Stimulated activated memory B cell treated with anti-CD40 and anti-IgM and Interleukin-4, amounts not matched to agents 10 μg/mL and 1 μg/mL and 100 μg/mL, for 72 hours (primary cell): Measurements from ENCODE around the gene PSME3.
"Not testable (repeated sequence)": the region's sequence is repeated elsewhere in the genome, so short reads cannot be mapped to it uniquely, and the experiment has no call there.

Experiments
- ATAC-seq: fragments of 150-1000 bp; cut with Tn5 transposase; 2 replicates; pipeline ENCODE4 v1.10.0; 2021
- H3K27ac Mint-ChIP-seq: one replicate; pipeline ENCODE4 v1.8.0; 2022; ENCODE audit warnings: mild to moderate bottlenecking, mixed read lengths
- H3K27me3 Mint-ChIP-seq: one replicate; pipeline ENCODE4 v1.8.0; 2022; ENCODE audit warnings: mixed read lengths
- H3K36me3 Mint-ChIP-seq: one replicate; pipeline ENCODE4 v1.8.0; 2022; ENCODE audit warnings: mixed read lengths
- H3K4me1 Mint-ChIP-seq: one replicate; pipeline ENCODE4 v1.8.0; 2022; ENCODE audit warnings: mixed read lengths
- H3K4me3 Mint-ChIP-seq: one replicate; pipeline ENCODE4 v1.8.0; 2022; ENCODE audit warnings: mild to moderate bottlenecking, moderate library complexity, mixed read lengths
- H3K9me3 Mint-ChIP-seq: one replicate; pipeline ENCODE4 v1.8.0; 2022; ENCODE audit warnings: mixed read lengths

The PSME3 gene

GRCh38 chr17:42841975-42842685 lies 8.9 kb downstream of the PSME3 start:
- no peak overlapping the region for H3K27ac Mint-ChIP-seq
- ATAC-seq: no peak
- peaks cover 10% of the 10 kb centered on the region for H3K4me1 Mint-ChIP-seq
- H3K9me3 Mint-ChIP-seq: no peaks in the 10 kb centered on the region
- H3K4me3 Mint-ChIP-seq: no peak overlapping the region
- no peaks in the 10 kb centered on the region for H3K27me3 Mint-ChIP-seq
- H3K36me3 Mint-ChIP-seq: peaks cover 71% of the 10 kb centered on the region

- peaks cover 10% of the 10 kb centered on the region for H3K4me1 Mint-ChIP-seq
- no peaks in the 10 kb centered on the region for H3K9me3 Mint-ChIP-seq
- H3K27me3 Mint-ChIP-seq: no peaks in the 10 kb centered on the region
- no peak for ATAC-seq
- H3K36me3 Mint-ChIP-seq: peaks cover 60% of the 10 kb centered on the region
- no peak overlapping the region for H3K27ac Mint-ChIP-seq
- H3K4me3 Mint-ChIP-seq: no peak overlapping the region
Observed at GRCh38 chr17:42843358-42843934, 10.2 kb downstream of the PSME3 start.

GRCh38 chr17:42844271-42844670 lies 11.1 kb downstream of the PSME3 start, which contains the start of gene AOC2:
Gene AOC2 (plus strand): TSS chr17:42844580. CDS start chr17:42844627, 47 bp downstream.
- Mint-ChIP-seq H3K27me3 (no peaks in the 10 kb centered on the region), H3K4me1 (peaks cover 10% of the 10 kb centered on the region), H3K36me3 (peaks cover 52% of the 10 kb centered on the region), H3K4me3 (no peak within 1 kb of the TSS), H3K9me3 (no peaks in the 10 kb centered on the region), H3K27ac (no peak within 1 kb of the TSS)
- no peak for ATAC-seq

- no peaks in the 10 kb centered on the region for H3K9me3 Mint-ChIP-seq
- no peak overlapping the region for H3K27ac Mint-ChIP-seq
Observed at GRCh38 chr17:42844761-42845555, 11.8 kb downstream of the PSME3 start.

GRCh38 chr17:42845556-42845917 lies 12.3 kb downstream of the PSME3 start:
- Mint-ChIP-seq H3K36me3 (peaks cover 47% of the 10 kb centered on the region), H3K27me3 (no peaks in the 10 kb centered on the region), H3K4me3 (no peak overlapping the region), H3K27ac (peak overlapping the region; percentile 50), H3K4me1 (peaks cover 10% of the 10 kb centered on the region), H3K9me3 (no peaks in the 10 kb centered on the region)
- ATAC-seq: no peak

More at GRCh38 chr17:42844761-42845555, 11.8 kb downstream of the PSME3 start:
- peaks cover 10% of the 10 kb centered on the region for H3K4me1 Mint-ChIP-seq
- H3K4me3 Mint-ChIP-seq: no peak overlapping the region
- H3K27me3 Mint-ChIP-seq: no peaks in the 10 kb centered on the region
- peak; percentile 35 for ATAC-seq
- peaks cover 47% of the 10 kb centered on the region for H3K36me3 Mint-ChIP-seq

- no peak overlapping the region for H3K4me3 Mint-ChIP-seq
- peaks cover 10% of the 10 kb centered on the region for H3K4me1 Mint-ChIP-seq
- H3K9me3 Mint-ChIP-seq: no peaks in the 10 kb centered on the region
- peak; percentile 64 for ATAC-seq
- H3K27ac Mint-ChIP-seq: peak overlapping the region; percentile 50
- H3K36me3 Mint-ChIP-seq: peaks cover 47% of the 10 kb centered on the region
- no peaks in the 10 kb centered on the region for H3K27me3 Mint-ChIP-seq
Observed at GRCh38 chr17:42845918-42846593, 12.9 kb downstream of the PSME3 start.

- no peak for ATAC-seq
- peaks cover 41% of the 10 kb centered on the region for H3K36me3 Mint-ChIP-seq
- no peak overlapping the region for H3K4me3 Mint-ChIP-seq
- no peaks in the 10 kb centered on the region for H3K27me3 Mint-ChIP-seq
- no peaks in the 10 kb centered on the region for H3K9me3 Mint-ChIP-seq
- peaks cover 10% of the 10 kb centered on the region for H3K4me1 Mint-ChIP-seq
- H3K27ac Mint-ChIP-seq: no peak overlapping the region
Observed at GRCh38 chr17:42846594-42847280, 13.5 kb downstream of the PSME3 start.

- H3K27ac Mint-ChIP-seq: no peak overlapping the region
- H3K27me3 Mint-ChIP-seq: no peaks in the 10 kb centered on the region
- H3K4me1 Mint-ChIP-seq: peaks cover 10% of the 10 kb centered on the region
- peaks cover 27% of the 10 kb centered on the region for H3K36me3 Mint-ChIP-seq
- no peak overlapping the region for H3K4me3 Mint-ChIP-seq
- ATAC-seq: no peak
- no peaks in the 10 kb centered on the region for H3K9me3 Mint-ChIP-seq
Observed at GRCh38 chr17:42848093-42848492, 14.9 kb downstream of the PSME3 start.

- Mint-ChIP-seq H3K4me1 (peaks cover 10% of the 10 kb centered on the region), H3K4me3 (no peak overlapping the region), H3K27ac (no peak overlapping the region), H3K36me3 (peaks cover 25% of the 10 kb centered on the region), H3K27me3 (no peaks in the 10 kb centered on the region), H3K9me3 (no peaks in the 10 kb centered on the region)
- no peak for ATAC-seq
Observed at GRCh38 chr17:42849031-42849430, 15.8 kb downstream of the PSME3 start.

GRCh38 chr17:42849451-42850181 lies 16.4 kb downstream of the PSME3 start:
- H3K9me3 Mint-ChIP-seq: no peaks in the 10 kb centered on the region
- no peaks in the 10 kb centered on the region for H3K27me3 Mint-ChIP-seq
- H3K4me1 Mint-ChIP-seq: peaks cover 10% of the 10 kb centered on the region

GRCh38 chr17:42850954-42851353 lies 17.8 kb downstream of the PSME3 start, which contains the start of gene AOC3:
Gene AOC3 (plus strand): TSS chr17:42851199. CDS start chr17:42851344, 145 bp downstream.
- no peak for ATAC-seq
- peaks cover 3% of the 10 kb centered on the region for H3K4me1 Mint-ChIP-seq
- H3K27me3 Mint-ChIP-seq: no peaks in the 10 kb centered on the region
- H3K36me3 Mint-ChIP-seq: peaks cover 8% of the 10 kb centered on the region
- no peak within 1 kb of the TSS for H3K4me3 Mint-ChIP-seq
- no peak within 1 kb of the TSS for H3K27ac Mint-ChIP-seq
- H3K9me3 Mint-ChIP-seq: no peaks in the 10 kb centered on the region

More at GRCh38 chr17:42849451-42850181, 16.4 kb downstream of the PSME3 start:
- ATAC-seq: no peak
- Mint-ChIP-seq H3K4me3 (no peak overlapping the region), H3K36me3 (peaks cover 20% of the 10 kb centered on the region), H3K27ac (no peak overlapping the region)

GRCh38 chr17:42851371-42852240 lies 18.4 kb downstream of the PSME3 start:
- not testable (repeated sequence) for H3K4me3 Mint-ChIP-seq, H3K36me3 Mint-ChIP-seq, ATAC-seq, H3K27ac Mint-ChIP-seq, H3K9me3 Mint-ChIP-seq, H3K4me1 Mint-ChIP-seq, H3K27me3 Mint-ChIP-seq

- Mint-ChIP-seq H3K9me3 (no peaks in the 10 kb centered on the region), H3K27ac (no peak overlapping the region), H3K27me3 (peaks cover 10% of the 10 kb centered on the region), H3K36me3 (peaks cover 11% of the 10 kb centered on the region), H3K4me1 (no peaks in the 10 kb centered on the region), H3K4me3 (no peak overlapping the region)
- ATAC-seq: no peak
Observed at GRCh38 chr17:42852351-42852750, 19.2 kb downstream of the PSME3 start.
